Thoracic aorta (tissue), 2 donors: Measurements from ENCODE around the gene CHN2. TPM values are rescaled to one million over a fixed set of nuclear protein-coding genes. Genes with fewer than 3 reads are reported as not detected.

Experiments
- ATAC-seq: fragments of 150-250 bp; one replicate; pipeline ENCODE4 v1.8.0; 2017; ENCODE audit warnings: low read depth; ENCODE audit not compliant: insufficient number of reproducible peaks, low FRiP score
- DNase-seq: peaks from one replicate; pipeline ENCODE4 v3.0.0-alpha.2; 2020; ENCODE audit warnings: low spot score
- H3K27ac ChIP-seq, 2 donors: fragments of 200-600 bp; sonication (generic); 1 replicate in 1 of 2; 2 replicates in 1 of 2; pipeline ENCODE4 v1.5.1; 2016; ENCODE audit warnings: mild to moderate bottlenecking in 2 of 2, moderate library complexity in 2 of 2
- H3K27me3 ChIP-seq: fragments of 200-600 bp; sonication (generic); replicated peaks from 2 replicates; pipeline ENCODE4 v1.6.0; 2016; ENCODE audit warnings: mild to moderate bottlenecking; ENCODE audit not compliant: insufficient read depth
- H3K36me3 ChIP-seq: fragments of 200-600 bp; sonication (generic); one replicate; pipeline ENCODE4 v1.5.1; 2016
- H3K4me1 ChIP-seq, 2 donors: fragments of 200-600 bp; sonication (generic); 1 replicate in 1 of 2; 2 replicates in 1 of 2; pipeline versions ENCODE4 v1.5.1 to v1.6.0; 2016; ENCODE audit warnings: low read depth in 2 of 2, mild to moderate bottlenecking in 1 of 2; ENCODE audit not compliant: control insufficient read depth in 1 of 2
- H3K4me3 ChIP-seq: fragments of 200-600 bp; sonication (generic); 2 replicates; pipeline ENCODE4 v1.5.1; 2016; ENCODE audit warnings: mild to moderate bottlenecking
- H3K9me3 ChIP-seq: fragments of 200-600 bp; sonication (generic); 2 replicates; pipeline ENCODE4 v1.5.1; 2016
- CTCF ChIP-seq: fragments of 200-600 bp; sonication (generic); IDR thresholded peaks from one replicate; pipeline ENCODE4 v1.5.1; 2019; ENCODE audit warnings: antibody characterized with exemption
- total RNA-seq, 2 donors: library from RNA; depleted of rRNA; stranded (reverse); fragments of >200 nt; gene quantifications; one replicate each; pipeline versions ENCODE4 v1.1.0 to v1.2.3, GENCODE V29; 2016

CHN2 gene
- total RNA-seq, 2 donors from 2014 or later, result 22.6 to 44.7 TPM

- TF ChIP-seq CTCF, result no peak
- DNase-seq (no peak), ATAC-seq (no peak)
- Histone ChIP-seq H3K27ac (no peak overlapping the region), H3K4me3 (no peak overlapping the region), H3K36me3 (no peaks in the 10 kb centered on the region), H3K4me1 (no peaks in the 10 kb centered on the region), H3K9me3 (no peaks in the 10 kb centered on the region), H3K27me3 (no peaks in the 10 kb centered on the region)
These were observed 191.7 kb downstream of the CHN2 start for GRCh38 chr7:29386196-29386765.

- no peaks in the 10 kb centered on the region for H3K9me3 ChIP-seq
- no peaks in the 10 kb centered on the region for H3K4me1 ChIP-seq
- no peak overlapping the region for H3K27ac ChIP-seq
- no peaks in the 10 kb centered on the region for H3K36me3 ChIP-seq
- ATAC-seq (no peak), DNase-seq (no peak)
- no peak for TF ChIP-seq CTCF
- no peaks in the 10 kb centered on the region for H3K27me3 ChIP-seq
- no peak overlapping the region for H3K4me3 ChIP-seq
These were observed 196.7 kb downstream of the CHN2 start for GRCh38 chr7:29391262-29391661.

GRCh38 chr7:29394321-29394720 lies 199.7 kb downstream of the CHN2 start:
- Histone ChIP-seq H3K9me3 (no peaks in the 10 kb centered on the region), H3K4me1 (no peaks in the 10 kb centered on the region), H3K27me3 (no peaks in the 10 kb centered on the region), H3K27ac (no peak overlapping the region), H3K4me3 (no peak overlapping the region), H3K36me3 (no peaks in the 10 kb centered on the region)
- no peak for ATAC-seq
- DNase-seq, result no peak
- no peak for TF ChIP-seq CTCF

GRCh38 chr7:29396563-29396962 lies 202.0 kb downstream of the CHN2 start:
- Histone ChIP-seq H3K27me3 (no peaks in the 10 kb centered on the region), H3K4me3 (no peak overlapping the region), H3K4me1 (no peaks in the 10 kb centered on the region), H3K27ac (no peak overlapping the region), H3K9me3 (no peaks in the 10 kb centered on the region), H3K36me3 (no peaks in the 10 kb centered on the region)
- DNase-seq, result no peak
- ATAC-seq, result no peak
- no peak for TF ChIP-seq CTCF

GRCh38 chr7:29397398-29397797 lies 202.8 kb downstream of the CHN2 start:
- DNase-seq (no peak), ATAC-seq (no peak)
- no peak for TF ChIP-seq CTCF
- Histone ChIP-seq H3K27ac (no peak overlapping the region), H3K27me3 (no peaks in the 10 kb centered on the region), H3K9me3 (no peaks in the 10 kb centered on the region), H3K4me1 (no peaks in the 10 kb centered on the region), H3K4me3 (no peak overlapping the region), H3K36me3 (no peaks in the 10 kb centered on the region)
